Measurements from ENCODE around the gene NOP10.

GRCh38 chr15:34353627-34354026, 10.7 kb upstream of the NOP10 start:
- no peak for TF ChIP-seq FOXJ3 (CRISPR knock-in tag; IDR thresholded peaks at IDR 0.05)
- TF ChIP-seq, protein P1, sequence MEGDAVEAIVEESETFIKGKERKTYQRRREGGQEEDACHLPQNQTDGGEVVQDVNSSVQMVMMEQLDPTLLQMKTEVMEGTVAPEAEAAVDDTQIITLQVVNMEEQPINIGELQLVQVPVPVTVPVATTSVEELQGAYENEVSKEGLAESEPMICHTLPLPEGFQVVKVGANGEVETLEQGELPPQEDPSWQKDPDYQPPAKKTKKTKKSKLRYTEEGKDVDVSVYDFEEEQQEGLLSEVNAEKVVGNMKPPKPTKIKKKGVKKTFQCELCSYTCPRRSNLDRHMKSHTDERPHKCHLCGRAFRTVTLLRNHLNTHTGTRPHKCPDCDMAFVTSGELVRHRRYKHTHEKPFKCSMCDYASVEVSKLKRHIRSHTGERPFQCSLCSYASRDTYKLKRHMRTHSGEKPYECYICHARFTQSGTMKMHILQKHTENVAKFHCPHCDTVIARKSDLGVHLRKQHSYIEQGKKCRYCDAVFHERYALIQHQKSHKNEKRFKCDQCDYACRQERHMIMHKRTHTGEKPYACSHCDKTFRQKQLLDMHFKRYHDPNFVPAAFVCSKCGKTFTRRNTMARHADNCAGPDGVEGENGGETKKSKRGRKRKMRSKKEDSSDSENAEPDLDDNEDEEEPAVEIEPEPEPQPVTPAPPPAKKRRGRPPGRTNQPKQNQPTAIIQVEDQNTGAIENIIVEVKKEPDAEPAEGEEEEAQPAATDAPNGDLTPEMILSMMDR (IDR thresholded peaks at IDR 0.05): no peak
- TF ChIP-seq, protein P2, sequence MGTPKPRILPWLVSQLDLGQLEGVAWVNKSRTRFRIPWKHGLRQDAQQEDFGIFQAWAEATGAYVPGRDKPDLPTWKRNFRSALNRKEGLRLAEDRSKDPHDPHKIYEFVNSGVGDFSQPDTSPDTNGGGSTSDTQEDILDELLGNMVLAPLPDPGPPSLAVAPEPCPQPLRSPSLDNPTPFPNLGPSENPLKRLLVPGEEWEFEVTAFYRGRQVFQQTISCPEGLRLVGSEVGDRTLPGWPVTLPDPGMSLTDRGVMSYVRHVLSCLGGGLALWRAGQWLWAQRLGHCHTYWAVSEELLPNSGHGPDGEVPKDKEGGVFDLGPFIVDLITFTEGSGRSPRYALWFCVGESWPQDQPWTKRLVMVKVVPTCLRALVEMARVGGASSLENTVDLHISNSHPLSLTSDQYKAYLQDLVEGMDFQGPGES (IDR thresholded peaks at IDR 0.05; ENCODE audit: low read depth, low read length): no peak
- TF ChIP-seq, protein P3, sequence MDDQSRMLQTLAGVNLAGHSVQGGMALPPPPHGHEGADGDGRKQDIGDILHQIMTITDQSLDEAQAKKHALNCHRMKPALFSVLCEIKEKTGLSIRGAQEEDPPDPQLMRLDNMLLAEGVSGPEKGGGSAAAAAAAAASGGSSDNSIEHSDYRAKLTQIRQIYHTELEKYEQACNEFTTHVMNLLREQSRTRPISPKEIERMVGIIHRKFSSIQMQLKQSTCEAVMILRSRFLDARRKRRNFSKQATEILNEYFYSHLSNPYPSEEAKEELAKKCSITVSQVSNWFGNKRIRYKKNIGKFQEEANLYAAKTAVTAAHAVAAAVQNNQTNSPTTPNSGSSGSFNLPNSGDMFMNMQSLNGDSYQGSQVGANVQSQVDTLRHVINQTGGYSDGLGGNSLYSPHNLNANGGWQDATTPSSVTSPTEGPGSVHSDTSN (IDR thresholded peaks at IDR 0.05): no peak
- TF ChIP-seq, protein P4, sequence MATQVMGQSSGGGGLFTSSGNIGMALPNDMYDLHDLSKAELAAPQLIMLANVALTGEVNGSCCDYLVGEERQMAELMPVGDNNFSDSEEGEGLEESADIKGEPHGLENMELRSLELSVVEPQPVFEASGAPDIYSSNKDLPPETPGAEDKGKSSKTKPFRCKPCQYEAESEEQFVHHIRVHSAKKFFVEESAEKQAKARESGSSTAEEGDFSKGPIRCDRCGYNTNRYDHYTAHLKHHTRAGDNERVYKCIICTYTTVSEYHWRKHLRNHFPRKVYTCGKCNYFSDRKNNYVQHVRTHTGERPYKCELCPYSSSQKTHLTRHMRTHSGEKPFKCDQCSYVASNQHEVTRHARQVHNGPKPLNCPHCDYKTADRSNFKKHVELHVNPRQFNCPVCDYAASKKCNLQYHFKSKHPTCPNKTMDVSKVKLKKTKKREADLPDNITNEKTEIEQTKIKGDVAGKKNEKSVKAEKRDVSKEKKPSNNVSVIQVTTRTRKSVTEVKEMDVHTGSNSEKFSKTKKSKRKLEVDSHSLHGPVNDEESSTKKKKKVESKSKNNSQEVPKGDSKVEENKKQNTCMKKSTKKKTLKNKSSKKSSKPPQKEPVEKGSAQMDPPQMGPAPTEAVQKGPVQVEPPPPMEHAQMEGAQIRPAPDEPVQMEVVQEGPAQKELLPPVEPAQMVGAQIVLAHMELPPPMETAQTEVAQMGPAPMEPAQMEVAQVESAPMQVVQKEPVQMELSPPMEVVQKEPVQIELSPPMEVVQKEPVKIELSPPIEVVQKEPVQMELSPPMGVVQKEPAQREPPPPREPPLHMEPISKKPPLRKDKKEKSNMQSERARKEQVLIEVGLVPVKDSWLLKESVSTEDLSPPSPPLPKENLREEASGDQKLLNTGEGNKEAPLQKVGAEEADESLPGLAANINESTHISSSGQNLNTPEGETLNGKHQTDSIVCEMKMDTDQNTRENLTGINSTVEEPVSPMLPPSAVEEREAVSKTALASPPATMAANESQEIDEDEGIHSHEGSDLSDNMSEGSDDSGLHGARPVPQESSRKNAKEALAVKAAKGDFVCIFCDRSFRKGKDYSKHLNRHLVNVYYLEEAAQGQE (IDR thresholded peaks at IDR 0.05; ENCODE audit: low read depth, low read length): no peak
- no peak for TF ChIP-seq EP300 (IDR thresholded peaks at IDR 0.05; ENCODE audit: borderline replicate concordance in 1 of 2, low read depth in 1 of 2, low read length in 1 of 2)
- no peak for TF ChIP-seq GATA2 (CRISPR knock-in tag; IDR thresholded peaks at IDR 0.05)
